Naive thymus-derived CD8-positive, alpha-beta T cell (primary cell): Measurements from ENCODE around the gene YDJC. TPM values are rescaled to one million over a fixed set of nuclear protein-coding genes. Genes with fewer than 3 reads are reported as not detected.

Experiments
- ATAC-seq, 2 donors: fragments of 150-1000 bp; cut with Tn5 transposase in 1 of 2; sonication (Bioruptor Pico), chemical (Tn5 transposase) in 1 of 2; 1 replicate in 1 of 2; 2 replicates in 1 of 2; pipeline ENCODE4 v1.10.0; 2021; ENCODE audit warnings: mild to moderate bottlenecking in 2 of 2, moderate library complexity in 2 of 2
- POLR2A ChIA-PET: fragments of 350-600 bp; sonication (Branson Sonifier 250); formaldehyde crosslinking; loops from one replicate; lab custom pipeline; 2021; ENCODE audit warnings: antibody characterized with exemption; lab: Charles Lee
- DNase-seq, 10 donors: peaks; one replicate each; pipeline versions ENCODE4 v3.0.0 to v3.0.0-alpha.2; 2020 to 2022
- H3K27ac Mint-ChIP-seq, 10 donors: one replicate each; pipeline ENCODE4 v1.8.0; 2020 to 2022; ENCODE audit warnings: mild to moderate bottlenecking in 10 of 10, mixed read lengths in 10 of 10, moderate library complexity in 4 of 10, inconsistent platforms in 1 of 10
- H3K27me3 Mint-ChIP-seq, 5 donors: one replicate each; pipeline ENCODE4 v1.8.0; 2021 to 2022; ENCODE audit warnings: mixed read lengths in 5 of 5
- H3K36me3 Mint-ChIP-seq, 3 donors: one replicate each; pipeline ENCODE4 v1.8.0; 2020 to 2022; ENCODE audit warnings: mixed read lengths in 3 of 3, mild to moderate bottlenecking in 2 of 3, inconsistent platforms in 1 of 3
- H3K4me1 Mint-ChIP-seq, 4 donors: one replicate each; pipeline ENCODE4 v1.8.0; 2021 to 2022; ENCODE audit warnings: mixed read lengths in 4 of 4
- H3K4me3 Mint-ChIP-seq, 10 donors: one replicate each; pipeline ENCODE4 v1.8.0; 2020 to 2022; ENCODE audit warnings: mild to moderate bottlenecking in 10 of 10, mixed read lengths in 10 of 10, moderate library complexity in 6 of 10, inconsistent platforms in 1 of 10
- H3K9me3 Mint-ChIP-seq, 9 donors: one replicate each; pipeline ENCODE4 v1.8.0; 2020 to 2022; ENCODE audit warnings: mixed read lengths in 9 of 9, mild to moderate bottlenecking in 3 of 9, inconsistent platforms in 1 of 9, moderate library complexity in 1 of 9
- polyA plus RNA-seq, 3 donors: library from polyadenylated mRNA; unstranded; fragments of 300-500 nt; fragmentation: Illumina TruSeq; gene quantifications; one replicate each; pipeline ENCODE4 v1.2.3, GENCODE V29; 2021
- total RNA-seq, 8 experiments: library from RNA in 2 of 8; stranded (reverse) in 2 of 8; gene quantifications; one replicate each; pipeline ENCODE4 v1.2.3 and lab custom pipeline; 2021 to 2026

YDJC gene
- total and polyA plus RNA-seq, 5 experiments from 2014 or later = 38.0 to 68.9 (median 53.6) TPM

GRCh38 chr22:21663738-21664137 lies 33.9 kb upstream of the YDJC start:
- Mint-ChIP-seq H3K27ac (peak overlapping the region in 3 of 10 donors; percentile 0 to 83 (median 65)), H3K36me3 (no peaks in the 10 kb centered on the region), H3K4me3 (peak overlapping the region in 8 of 10 donors; percentile 13 to 75 (median 28)), H3K4me1 (peaks cover 11 to 31% (median 24%) of the 10 kb centered on the region in 4 donors), H3K27me3 (no peaks in the 10 kb centered on the region), H3K9me3 (no peaks in the 10 kb centered on the region)
- no peak for DNase-seq
- POLR2A ChIA-PET = no interaction called here
- ATAC-seq = no peak

GRCh38 chr22:21661991-21662390 lies 32.2 kb upstream of the YDJC start:
- POLR2A ChIA-PET = no interaction called here
- peak in 1 of 10 donors; percentile 32 for DNase-seq
- Mint-ChIP-seq H3K36me3 (no peaks in the 10 kb centered on the region), H3K27ac (no peak overlapping the region), H3K27me3 (no peaks in the 10 kb centered on the region), H3K9me3 (no peaks in the 10 kb centered on the region), H3K4me1 (peaks cover 9 to 24% (median 17%) of the 10 kb centered on the region in 4 donors), H3K4me3 (no peak overlapping the region)
- no peak for ATAC-seq

DNA sequence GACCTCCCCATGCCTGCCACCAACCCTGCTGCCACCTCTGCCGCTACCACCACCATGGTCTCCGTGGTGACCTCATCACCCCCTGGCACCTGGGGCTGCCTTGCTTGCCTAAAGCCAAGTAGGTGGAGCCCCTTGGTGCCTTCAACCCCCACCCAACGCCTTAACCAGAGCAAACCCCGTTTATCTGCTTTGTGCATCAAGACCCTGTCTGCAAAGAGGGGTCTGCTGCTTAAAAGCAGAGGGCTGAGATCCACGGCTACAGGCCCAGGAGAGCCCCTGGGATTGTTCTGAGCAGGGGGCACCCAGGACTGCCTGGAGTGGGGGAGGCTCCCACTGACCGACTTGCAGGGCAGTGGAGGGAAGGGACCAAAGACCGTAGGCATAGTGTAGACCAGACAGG lies 31.1 kb upstream of the YDJC start:
- H3K4me3 Mint-ChIP-seq = peak overlapping the region in 1 of 10 donors; percentile 48
- POLR2A ChIA-PET = interaction anchor here (1.3 kb wide), 1 partner anchor 12 kb away, joined by 3 read pairs; no protein-coding TSS in a partner anchor
- H3K36me3 Mint-ChIP-seq = no peaks in the 10 kb centered on the region
- DNase-seq (peak in 1 of 10 donors; percentile 38), ATAC-seq (no peak)
- H3K4me1 Mint-ChIP-seq = peaks cover 15 to 26% (median 21%) of the 10 kb centered on the region in 4 donors
- H3K9me3 Mint-ChIP-seq = no peaks in the 10 kb centered on the region
- no peak overlapping the region for H3K27ac Mint-ChIP-seq
- H3K27me3 Mint-ChIP-seq = no peaks in the 10 kb centered on the region

GRCh38 chr22:21659864-21660525 lies 30.2 kb upstream of the YDJC start:
- H3K9me3 Mint-ChIP-seq = no peaks in the 10 kb centered on the region
- no peak for ATAC-seq
- H3K4me1 Mint-ChIP-seq = peaks cover 13 to 23% (median 17%) of the 10 kb centered on the region in 4 donors
- POLR2A ChIA-PET = interaction anchor here (1.3 kb wide), 1 partner anchor 11 kb away, joined by 3 read pairs; no protein-coding TSS in a partner anchor
- no peaks in the 10 kb centered on the region for H3K27me3 Mint-ChIP-seq
- H3K27ac Mint-ChIP-seq = peak overlapping the region in 1 of 10 donors; percentile 35
- DNase-seq = peak in 1 of 10 donors; percentile 4
- H3K36me3 Mint-ChIP-seq = no peaks in the 10 kb centered on the region
- peak overlapping the region in 3 of 10 donors; percentile 8 to 19 (median 11) for H3K4me3 Mint-ChIP-seq

DNA sequence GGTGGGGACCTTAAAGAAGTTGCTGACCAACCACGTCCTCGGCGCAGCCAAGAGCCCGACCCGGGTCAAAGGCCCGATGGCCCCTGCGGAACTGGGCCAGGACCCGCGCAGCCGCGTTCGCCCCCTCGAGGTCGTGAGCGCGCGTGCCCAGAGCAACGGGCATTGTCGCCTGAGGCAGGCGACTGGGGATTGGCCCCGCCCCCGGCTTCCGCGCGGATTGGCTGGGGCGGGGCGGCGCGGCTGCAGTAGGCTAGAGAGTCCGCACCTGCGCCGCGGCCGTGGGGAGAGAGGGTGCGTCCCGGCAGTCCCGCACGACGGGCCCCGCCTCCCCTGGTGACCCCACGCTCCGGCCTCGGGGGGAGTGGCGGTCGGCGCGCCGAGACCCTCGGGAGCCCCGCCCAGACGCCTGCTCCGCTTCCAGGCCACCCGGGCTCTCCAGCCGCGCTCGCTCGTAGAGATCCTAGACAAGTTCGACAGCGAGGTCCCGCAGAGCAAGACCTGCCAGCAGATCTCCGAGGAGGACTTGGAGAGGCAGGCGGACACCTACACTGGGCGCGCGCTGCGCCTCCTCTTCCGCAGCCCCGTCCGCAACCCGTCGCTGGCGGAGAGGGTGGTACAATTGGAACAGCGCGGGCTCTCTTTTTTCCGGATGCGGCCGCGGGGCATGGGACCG lies 27.7 kb upstream of the YDJC start:
- peak overlapping the region; percentile 77 to 92 (median 84) for H3K4me3 Mint-ChIP-seq
- ATAC-seq = peak; percentile 93 to 96
- peak overlapping the region in 4 of 10 donors; percentile 20 to 85 (median 74) for H3K27ac Mint-ChIP-seq
- H3K4me1 Mint-ChIP-seq = peaks cover 11 to 20% (median 15%) of the 10 kb centered on the region in 4 donors
- no peaks in the 10 kb centered on the region for H3K9me3 Mint-ChIP-seq
- POLR2A ChIA-PET = interaction anchor here (1.0 kb wide), 1 partner anchor 33 kb away, joined by 4 read pairs; no protein-coding TSS in a partner anchor
- DNase-seq = peak; percentile 42 to 86 (median 72)
- H3K36me3 Mint-ChIP-seq = no peaks in the 10 kb centered on the region
- no peaks in the 10 kb centered on the region for H3K27me3 Mint-ChIP-seq

DNA sequence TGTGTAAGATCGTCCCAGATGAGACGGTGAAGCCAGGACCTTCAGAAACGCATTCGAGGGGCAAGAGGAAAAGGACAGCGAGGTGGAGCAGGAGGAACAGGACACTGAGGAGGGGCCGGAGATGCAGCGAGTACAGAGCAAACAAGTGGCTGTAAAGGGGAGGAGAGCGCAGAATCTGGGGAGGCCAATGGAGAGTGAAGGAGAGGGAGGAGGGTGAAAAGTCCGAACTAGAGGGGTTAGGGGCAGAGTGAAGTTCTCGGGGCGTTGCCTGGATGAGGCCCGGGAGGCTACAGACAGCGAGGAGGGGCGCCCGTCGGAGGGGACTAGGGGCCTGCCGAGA lies 27.2 kb upstream of the YDJC start:
- POLR2A ChIA-PET = no interaction called here
- Mint-ChIP-seq H3K4me1 (peaks cover 11 to 24% (median 17%) of the 10 kb centered on the region in 4 donors), H3K36me3 (no peaks in the 10 kb centered on the region), H3K27me3 (no peaks in the 10 kb centered on the region), H3K27ac (peak overlapping the region in 6 of 10 donors; percentile 16 to 79 (median 60)), H3K4me3 (peak overlapping the region; percentile 74 to 92 (median 82)), H3K9me3 (no peaks in the 10 kb centered on the region)
- ATAC-seq = no peak
- peak in 1 of 10 donors; percentile 64 for DNase-seq

DNA sequence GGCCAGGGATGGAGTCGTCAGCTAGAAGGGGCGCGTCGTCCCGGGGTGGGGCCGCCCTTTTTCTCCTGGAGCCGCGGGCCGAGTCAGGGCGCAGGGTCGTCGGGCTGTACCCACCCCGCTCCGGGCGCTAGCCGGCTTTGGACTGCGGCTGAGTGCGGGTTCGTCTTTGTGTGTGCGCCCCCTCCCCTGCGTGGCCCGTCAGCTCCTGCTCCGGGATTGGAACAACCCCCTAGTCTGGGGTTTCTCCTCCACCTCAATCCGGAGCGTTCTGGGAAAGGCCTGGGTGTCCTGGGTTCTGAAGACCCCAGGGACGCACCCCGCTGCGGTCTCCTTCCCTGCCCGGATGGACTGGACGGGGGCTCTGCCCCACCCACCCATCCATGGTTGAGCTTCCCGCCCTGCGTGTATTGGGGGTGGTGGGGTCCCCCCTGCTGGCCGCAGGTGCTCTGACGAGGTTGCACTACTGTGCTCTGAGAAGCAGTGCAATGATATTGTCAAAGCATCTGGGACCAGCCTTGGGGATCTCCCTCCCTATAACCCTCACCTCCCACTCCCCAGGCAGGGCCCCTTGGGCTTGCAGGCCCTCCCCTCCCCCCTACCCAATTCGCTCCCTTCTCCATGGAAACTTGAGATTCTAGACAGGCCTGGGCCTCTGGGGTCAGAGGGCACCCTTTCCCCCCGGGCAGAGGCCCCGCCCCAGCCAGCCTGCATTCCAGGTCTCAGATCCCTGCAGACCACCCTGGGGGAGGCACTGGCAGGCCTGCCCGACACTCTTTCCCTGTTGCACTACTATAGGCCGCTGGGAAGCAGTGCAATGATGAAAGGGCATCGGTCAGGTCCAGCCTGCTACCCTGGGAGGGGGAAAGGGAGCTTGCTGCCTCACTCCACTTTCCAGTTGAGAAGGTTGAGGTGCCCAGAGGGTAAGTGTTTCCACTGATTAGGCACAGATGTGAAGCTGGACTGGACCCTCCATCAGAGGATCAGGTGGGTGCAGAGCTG lies 23.0 kb upstream of the YDJC start:
- Mint-ChIP-seq H3K27me3 (no peaks in the 10 kb centered on the region), H3K36me3 (peaks cover 0 to 7% (median 0%) of the 10 kb centered on the region in 3 donors), H3K4me1 (peaks cover 20 to 34% (median 30%) of the 10 kb centered on the region in 4 donors), H3K4me3 (peak overlapping the region in 9 of 10 donors; percentile 32 to 90 (median 85)), H3K9me3 (no peaks in the 10 kb centered on the region), H3K27ac (peak overlapping the region in 1 of 10 donors; percentile 25)
- POLR2A ChIA-PET = interaction anchor here (0.9 to 2.5 kb wide), 6 partner anchors 9 to 656 kb away, joined by 3 to 8 read pairs (median 6); partner anchors contain the start of genes CCDC116, PPIL2, SDF2L1 and YDJC
- DNase-seq (peak in 1 of 10 donors; percentile 58), ATAC-seq (no peak)

- Mint-ChIP-seq H3K9me3 (no peaks in the 10 kb centered on the region), H3K27me3 (no peaks in the 10 kb centered on the region), H3K4me1 (peaks cover 19 to 30% (median 27%) of the 10 kb centered on the region in 4 donors)
Measured at GRCh38 chr22:21652010-21652546, 22.3 kb upstream of the YDJC start.

GRCh38 chr22:21651521-21652009 lies 21.7 kb upstream of the YDJC start:
- Mint-ChIP-seq H3K4me1 (peaks cover 18 to 29% (median 27%) of the 10 kb centered on the region in 4 donors), H3K36me3 (peaks cover 0 to 10% (median 2%) of the 10 kb centered on the region in 3 donors), H3K27ac (peak overlapping the region in 6 of 10 donors; percentile 18 to 70 (median 57)), H3K4me3 (peak overlapping the region; percentile 80 to 91 (median 88)), H3K9me3 (no peaks in the 10 kb centered on the region), H3K27me3 (no peaks in the 10 kb centered on the region)
- peak; percentile 25 to 32 for ATAC-seq
- DNase-seq = peak in 1 of 10 donors; percentile 24
- POLR2A ChIA-PET = interaction anchor here (0.6 to 2.5 kb wide), 6 partner anchors 8 to 655 kb away, joined by 3 to 8 read pairs (median 6); partner anchors contain the start of genes PPIL2, SDF2L1 and YDJC

More at GRCh38 chr22:21652010-21652546, 22.3 kb upstream of the YDJC start:
- POLR2A ChIA-PET = interaction anchor here (1.1 to 2.5 kb wide), 5 partner anchors 9 to 655 kb away, joined by 3 to 8 read pairs (median 6); partner anchors contain the start of genes PPIL2, SDF2L1 and YDJC
- H3K4me3 Mint-ChIP-seq = peak overlapping the region; percentile 80 to 91 (median 88)
- DNase-seq (peak; percentile 66 to 85 (median 76)), ATAC-seq (peak; percentile 97 to 98)
- H3K27ac Mint-ChIP-seq = peak overlapping the region in 3 of 10 donors; percentile 8 to 70 (median 56)
- peaks cover 0 to 7% (median 0%) of the 10 kb centered on the region in 3 donors for H3K36me3 Mint-ChIP-seq

DNA sequence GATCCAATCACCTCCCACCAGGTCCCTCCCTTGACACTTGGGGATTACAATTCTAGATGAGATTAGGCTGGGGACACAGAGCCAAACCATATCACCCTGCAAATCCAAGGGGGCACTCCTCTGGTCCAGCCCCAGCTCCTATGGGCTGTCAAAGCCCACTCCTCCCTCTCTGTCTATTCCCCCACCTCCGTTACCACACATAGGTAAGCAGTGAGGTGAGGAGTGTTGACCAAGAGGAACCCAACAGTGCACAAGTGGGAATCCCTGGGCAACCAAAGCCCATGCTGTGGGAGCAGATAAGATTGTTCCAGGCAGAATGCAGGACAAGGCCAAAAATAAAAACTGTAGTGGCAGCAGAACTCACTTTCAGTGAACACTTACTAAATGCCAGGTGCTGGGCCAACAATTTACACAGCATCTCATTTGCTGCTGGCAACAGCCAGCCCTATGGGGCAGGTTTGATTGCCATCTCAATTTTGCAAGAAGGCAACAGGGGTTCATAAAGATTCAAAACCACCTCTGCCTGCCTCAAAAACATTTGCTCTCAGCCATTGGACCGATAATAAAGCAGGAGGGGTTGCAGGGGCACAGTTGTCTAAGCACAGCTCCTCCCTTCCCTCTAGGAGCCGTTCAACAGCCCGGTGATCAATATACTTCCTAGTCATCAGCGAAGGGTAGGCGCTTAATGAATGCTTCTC lies 21.1 kb upstream of the YDJC start:
- Mint-ChIP-seq H3K9me3 (no peaks in the 10 kb centered on the region), H3K4me3 (peak overlapping the region; percentile 80 to 91 (median 88)), H3K27me3 (no peaks in the 10 kb centered on the region), H3K36me3 (peaks cover 0 to 16% (median 2%) of the 10 kb centered on the region in 3 donors), H3K27ac (peak overlapping the region in 5 of 10 donors; percentile 38 to 70 (median 58)), H3K4me1 (peaks cover 14 to 27% (median 24%) of the 10 kb centered on the region in 4 donors)
- DNase-seq (no peak), ATAC-seq (peak in 1 of 2 donors; percentile 4)
- POLR2A ChIA-PET = interaction anchor here (0.6 to 2.5 kb wide), 5 partner anchors 7 to 52 kb away, joined by 3 to 8 read pairs (median 6); partner anchors contain the start of genes PPIL2, SDF2L1 and YDJC
